Upper lobe of right lung (tissue), 1 donor: ENCODE measurements around the gene SCAPER. TPM values are rescaled to one million over a fixed set of nuclear protein-coding genes. Genes with fewer than 3 reads are reported as not detected.
A peak's percentile ranks its signal among the peaks of the same experiment; 100 is the strongest.

Source experiments
- ATAC-seq: fragments of 200-7000 bp; cut with Tn5 transposase; one replicate; pipeline ENCODE4 v1.9.1; 2020; ENCODE audit warnings: mild to moderate bottlenecking, moderate library complexity
- DNase-seq: peaks from one replicate; pipeline ENCODE4 v3.0.0-alpha.2; 2020
- H3K27ac ChIP-seq: fragments of 200-600 bp; one replicate; pipeline ENCODE4 v1.8.0; 2022
- H3K27me3 ChIP-seq: fragments of 200-600 bp; one replicate; pipeline ENCODE4 v1.8.0; 2022; ENCODE audit warnings: mild to moderate bottlenecking
- H3K36me3 ChIP-seq: fragments of 200-600 bp; one replicate; pipeline ENCODE4 v1.8.0; 2022
- H3K4me1 ChIP-seq: fragments of 200-600 bp; one replicate; pipeline ENCODE4 v1.8.0; 2022
- H3K4me3 ChIP-seq: fragments of 200-600 bp; one replicate; pipeline ENCODE4 v1.8.0; 2022; ENCODE audit warnings: mild to moderate bottlenecking
- H3K9me3 ChIP-seq: fragments of 200-600 bp; one replicate; pipeline ENCODE4 v1.8.0; 2022
- CTCF ChIP-seq: fragments of 200-600 bp; IDR thresholded peaks from one replicate; pipeline ENCODE4 v1.8.0; 2022; ENCODE audit warnings: antibody characterized with exemption
- intact Hi-C: fragments of 100-400 bp; cut with DNase I; formaldehyde crosslinking; loops from one replicate; pipeline ENCODE4 v1.11.0; 2022
- total RNA-seq: library from RNA; stranded (reverse); fragmentation: NEBNext Ultra II Directional; extraction: Animal tissue kit (Norgen Biotek cat#: 25700); gene quantifications from one replicate; pipeline ENCODE4 v1.2.1, GENCODE V29; 2021
- donor health status: DM: no; HTN: yes; CAD: no; lungs with severe emphysema.

Gene SCAPER
- total RNA-seq, 1 donor from 2014 or later: 44.3 TPM

DNA sequence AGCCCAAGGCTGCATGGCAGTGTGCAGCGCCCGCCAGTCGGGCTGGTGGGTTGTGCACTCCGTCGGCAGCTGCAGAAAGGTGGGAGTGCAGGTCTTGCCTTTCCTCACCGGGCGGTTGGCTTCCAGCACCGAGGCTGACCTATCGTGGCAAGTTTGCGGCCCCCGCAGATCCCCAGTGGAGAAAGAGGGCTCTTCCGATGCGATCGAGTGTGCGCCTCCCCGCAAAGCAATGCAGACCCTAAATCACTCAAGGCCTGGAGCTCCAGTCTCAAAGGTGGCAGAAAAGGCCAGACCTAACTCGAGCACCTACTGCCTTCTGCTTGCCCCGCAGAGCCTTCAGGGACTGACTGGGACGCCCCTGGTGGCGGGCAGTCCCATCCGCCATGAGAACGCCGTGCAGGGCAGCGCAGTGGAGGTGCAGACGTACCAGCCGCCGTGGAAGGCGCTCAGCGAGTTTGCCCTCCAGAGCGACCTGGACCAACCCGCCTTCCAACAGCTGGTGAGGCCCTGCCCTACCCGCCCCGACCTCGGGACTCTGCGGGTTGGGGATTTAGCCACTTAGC lies 564.3 kb downstream of the SCAPER start:
- Histone ChIP-seq H3K36me3 (no peaks in the 10 kb centered on the region), H3K27me3 (peaks cover 100% of the 10 kb centered on the region), H3K4me1 (peaks cover 48% of the 10 kb centered on the region), H3K4me3 (peak overlapping the region; percentile 33), H3K9me3 (no peaks in the 10 kb centered on the region), H3K27ac (no peak overlapping the region)
- intact Hi-C loops: no loop called here
- peak; percentile 16 for ATAC-seq
- no peak for DNase-seq
- TF ChIP-seq CTCF: no peak

DNA sequence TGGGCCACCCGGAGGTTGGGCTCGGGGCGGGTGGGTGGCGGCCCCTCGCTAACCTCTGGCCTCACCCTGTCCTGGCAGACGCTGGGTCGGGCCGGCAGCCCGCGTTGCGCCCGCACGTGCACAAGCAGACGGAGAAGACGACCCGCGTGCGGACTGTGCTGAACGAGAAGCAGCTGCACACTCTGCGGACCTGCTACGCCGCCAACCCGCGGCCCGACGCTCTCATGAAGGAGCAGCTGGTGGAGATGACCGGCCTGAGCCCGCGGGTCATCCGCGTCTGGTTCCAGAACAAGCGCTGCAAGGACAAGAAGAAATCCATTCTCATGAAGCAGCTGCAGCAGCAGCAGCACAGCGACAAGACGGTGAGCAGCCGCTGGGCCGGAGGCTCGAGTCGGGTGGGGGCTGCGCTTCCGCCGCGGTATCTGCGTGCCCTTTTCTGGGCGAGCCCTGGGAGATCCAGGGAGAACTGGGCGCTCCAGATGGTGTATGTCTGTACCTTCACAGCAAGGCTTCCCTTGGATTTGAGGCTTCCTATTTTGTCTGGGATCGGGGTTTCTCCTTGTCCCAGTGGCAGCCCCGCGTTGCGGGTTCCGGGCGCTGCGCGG lies 564.8 kb downstream of the SCAPER start:
- H3K27ac ChIP-seq: no peak overlapping the region
- no peak for DNase-seq
- H3K4me1 ChIP-seq: peaks cover 44% of the 10 kb centered on the region

GRCh38 chr15:76339305-76340197 lies 565.6 kb downstream of the SCAPER start:
- Histone ChIP-seq H3K4me1 (peaks cover 44% of the 10 kb centered on the region), H3K9me3 (no peaks in the 10 kb centered on the region), H3K4me3 (peak overlapping the region; percentile 33), H3K27me3 (peaks cover 100% of the 10 kb centered on the region), H3K36me3 (no peaks in the 10 kb centered on the region), H3K27ac (no peak overlapping the region)
- intact Hi-C loops: no loop called here
- TF ChIP-seq CTCF: no peak
- DNase-seq (no peak), ATAC-seq (no peak)

More for the DNA sequence above, 564.8 kb downstream of the SCAPER start:
- Histone ChIP-seq H3K4me3 (peak overlapping the region; percentile 33), H3K9me3 (no peaks in the 10 kb centered on the region), H3K27me3 (peaks cover 100% of the 10 kb centered on the region), H3K36me3 (no peaks in the 10 kb centered on the region)
- no peak for ATAC-seq
- TF ChIP-seq CTCF: no peak
- intact Hi-C loops: no loop called here

GRCh38 chr15:76338486-76339304 lies 566.4 kb downstream of the SCAPER start:
- H3K36me3 ChIP-seq: no peaks in the 10 kb centered on the region

More at GRCh38 chr15:76338486-76339304, 566.4 kb downstream of the SCAPER start:
- no peaks in the 10 kb centered on the region for H3K9me3 ChIP-seq
- H3K4me3 ChIP-seq: no peak overlapping the region
- intact Hi-C loops: no loop called here
- DNase-seq (no peak), ATAC-seq (peak; percentile 44)
- TF ChIP-seq CTCF: no peak
- H3K27me3 ChIP-seq: peaks cover 100% of the 10 kb centered on the region
- H3K27ac ChIP-seq: no peak overlapping the region
- peaks cover 44% of the 10 kb centered on the region for H3K4me1 ChIP-seq
